Activated naive CD8-positive, alpha-beta T cell (primary cell): ENCODE measurements around the gene MEIOSIN.
"Not testable (repeated sequence)": the region's sequence is repeated elsewhere in the genome, so short reads cannot be mapped to it uniquely, and the experiment has no call there.

ENCODE experiments used
- H3K27ac Mint-ChIP-seq: one replicate; pipeline ENCODE4 v1.8.0; 2021; ENCODE audit warnings: mixed read lengths
- H3K27me3 Mint-ChIP-seq: one replicate; pipeline ENCODE4 v1.8.0; 2021; ENCODE audit warnings: mixed read lengths
- H3K36me3 Mint-ChIP-seq: one replicate; pipeline ENCODE4 v1.8.0; 2021; ENCODE audit warnings: mixed read lengths
- H3K4me1 Mint-ChIP-seq: one replicate; pipeline ENCODE4 v1.8.0; 2021; ENCODE audit warnings: low read depth, mixed read lengths
- H3K4me3 Mint-ChIP-seq: one replicate; pipeline ENCODE4 v1.8.0; 2021; ENCODE audit warnings: mild to moderate bottlenecking, mixed read lengths
- H3K9me3 Mint-ChIP-seq: one replicate; pipeline ENCODE4 v1.8.0; 2021; ENCODE audit warnings: low read depth, mixed read lengths

Gene MEIOSIN

DNA sequence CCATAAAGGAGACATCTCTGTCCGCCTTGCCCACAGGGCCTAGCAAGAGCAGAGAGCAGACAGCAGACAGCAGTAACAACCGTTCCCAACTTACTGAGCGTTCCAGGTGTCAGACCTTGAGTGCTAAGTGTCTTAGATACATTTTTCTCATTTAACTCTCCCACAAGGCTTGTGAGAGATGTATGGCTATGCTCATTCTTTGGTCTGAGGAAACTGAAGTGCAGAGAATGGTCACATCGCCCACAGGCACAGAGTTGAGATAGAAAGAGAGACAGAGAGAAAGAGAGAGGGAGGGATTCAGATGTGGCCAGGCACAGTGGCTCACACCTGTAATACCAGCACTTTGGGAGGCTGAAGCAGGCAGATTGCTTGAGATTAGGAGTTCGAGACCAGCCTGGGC lies 14.3 kb downstream of the MEIOSIN start:
- H3K27ac Mint-ChIP-seq: no peak overlapping the region
- no peak overlapping the region for H3K4me3 Mint-ChIP-seq
- peaks cover 1% of the 10 kb centered on the region for H3K27me3 Mint-ChIP-seq
- no peaks in the 10 kb centered on the region for H3K4me1 Mint-ChIP-seq
- H3K9me3 Mint-ChIP-seq: no peaks in the 10 kb centered on the region
- no peaks in the 10 kb centered on the region for H3K36me3 Mint-ChIP-seq

DNA sequence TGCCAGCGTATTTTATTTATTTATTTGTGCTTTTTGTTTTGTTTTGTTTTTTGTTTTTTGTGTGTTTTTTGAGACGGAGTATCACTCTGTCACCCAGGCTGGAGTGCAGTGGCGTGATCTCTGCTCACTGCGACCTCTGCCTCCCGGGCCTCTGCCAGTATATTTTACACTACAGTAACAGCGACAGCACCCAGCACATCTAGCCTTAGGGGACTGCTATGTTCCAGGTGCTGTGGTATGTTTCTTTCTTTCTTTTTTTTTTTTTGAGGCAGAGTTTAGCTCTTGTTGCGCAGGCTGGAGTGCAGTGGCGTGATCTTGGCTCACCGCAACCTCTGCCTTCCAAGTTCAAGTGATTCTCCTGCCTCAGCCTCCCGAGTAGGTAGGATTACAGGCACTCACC lies 18.2 kb downstream of the MEIOSIN start:
- H3K4me3 Mint-ChIP-seq, H3K27me3 Mint-ChIP-seq, H3K27ac Mint-ChIP-seq, H3K36me3 Mint-ChIP-seq, H3K4me1 Mint-ChIP-seq, H3K9me3 Mint-ChIP-seq: not testable (repeated sequence)

DNA sequence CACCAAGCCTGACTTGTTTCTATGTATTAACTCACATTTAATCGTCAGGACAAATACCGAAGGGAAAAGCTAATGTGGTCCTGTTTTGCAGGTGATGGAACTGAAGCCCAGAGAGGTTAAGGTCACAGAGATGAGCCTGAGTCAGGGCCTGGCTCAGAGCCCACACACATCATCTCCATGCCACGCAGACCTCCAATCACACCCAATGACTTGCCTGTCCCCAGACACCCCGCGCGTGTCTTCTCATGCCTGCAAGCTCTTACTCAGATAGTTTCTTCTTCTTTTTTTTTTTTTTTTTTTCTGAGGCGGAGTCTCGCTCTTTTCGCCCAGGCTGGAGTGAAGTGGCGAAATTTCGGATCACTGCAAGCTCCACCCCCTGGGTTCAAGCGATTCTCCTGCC lies 19.4 kb downstream of the MEIOSIN start:
- H3K4me3 Mint-ChIP-seq: no peak overlapping the region
- no peaks in the 10 kb centered on the region for H3K4me1 Mint-ChIP-seq
- H3K27me3 Mint-ChIP-seq: no peaks in the 10 kb centered on the region
- H3K27ac Mint-ChIP-seq: no peak overlapping the region
- H3K36me3 Mint-ChIP-seq: no peaks in the 10 kb centered on the region
- no peaks in the 10 kb centered on the region for H3K9me3 Mint-ChIP-seq

DNA sequence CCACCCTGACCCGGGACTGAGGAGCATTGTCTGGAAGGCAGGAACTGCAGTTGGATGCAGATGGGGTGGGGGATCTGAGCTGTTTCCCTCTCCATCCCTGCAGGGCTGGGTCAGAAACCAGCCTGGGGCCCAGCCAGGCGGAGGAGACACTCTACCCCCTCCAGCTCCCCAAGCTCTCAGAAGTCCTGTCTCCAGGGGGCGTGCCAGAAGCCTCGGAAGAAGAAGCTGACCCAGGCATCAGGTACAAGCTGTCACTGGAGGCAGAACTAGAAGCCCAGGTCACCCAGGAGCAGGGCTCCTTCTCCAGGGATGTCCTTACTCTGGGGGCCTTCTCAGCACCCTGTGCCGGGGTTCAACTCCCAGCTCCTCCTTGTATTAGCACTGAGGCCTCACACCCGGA lies 20.3 kb downstream of the MEIOSIN start:
- H3K27ac Mint-ChIP-seq: no peak overlapping the region
- H3K27me3 Mint-ChIP-seq: no peaks in the 10 kb centered on the region
- no peak overlapping the region for H3K4me3 Mint-ChIP-seq
- no peaks in the 10 kb centered on the region for H3K36me3 Mint-ChIP-seq
- H3K9me3 Mint-ChIP-seq: no peaks in the 10 kb centered on the region
- H3K4me1 Mint-ChIP-seq: no peaks in the 10 kb centered on the region

DNA sequence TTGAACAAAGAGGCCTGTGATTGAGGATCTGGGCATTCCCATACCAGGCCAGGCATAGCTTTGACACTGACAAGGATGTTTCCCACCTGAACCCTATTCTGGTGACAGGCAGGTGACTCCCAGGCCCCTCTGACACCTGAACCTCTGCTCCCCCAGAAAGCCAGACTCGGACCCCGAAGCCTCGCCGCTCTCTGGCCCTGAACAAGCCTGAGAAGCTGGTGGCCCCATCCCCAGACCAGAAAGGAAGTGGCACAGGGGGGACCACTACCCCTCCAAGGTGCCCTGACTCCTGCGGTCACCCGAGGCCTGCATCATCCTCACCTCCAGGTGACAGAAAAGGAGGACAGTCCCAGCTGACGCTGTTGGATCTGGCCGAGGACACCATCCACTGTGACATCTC lies 21.1 kb downstream of the MEIOSIN start:
- Mint-ChIP-seq H3K4me3 (no peak overlapping the region), H3K36me3 (no peaks in the 10 kb centered on the region), H3K4me1 (no peaks in the 10 kb centered on the region), H3K27me3 (no peaks in the 10 kb centered on the region), H3K27ac (no peak overlapping the region), H3K9me3 (no peaks in the 10 kb centered on the region)

DNA sequence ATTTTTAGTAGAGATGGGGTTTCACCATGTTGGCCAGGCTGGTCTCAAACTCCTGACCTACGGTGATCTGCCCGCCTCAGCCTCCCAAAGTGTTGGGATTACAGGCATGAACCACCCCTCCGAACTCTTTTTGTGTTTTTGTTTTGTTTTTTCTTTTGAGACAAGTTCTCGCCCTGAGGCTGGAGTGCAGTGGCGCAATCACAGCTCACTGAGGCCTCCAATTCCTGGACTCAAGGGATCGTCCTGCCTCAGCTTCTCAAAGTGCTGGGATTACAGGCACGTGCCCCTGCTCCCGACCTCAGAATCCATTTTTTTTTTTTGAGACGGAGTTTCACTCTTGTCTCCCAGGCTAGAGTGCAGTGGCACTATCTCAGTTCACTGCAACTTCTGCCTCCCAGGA lies 24.5 kb downstream of the MEIOSIN start:
- Mint-ChIP-seq H3K27me3 (no peaks in the 10 kb centered on the region), H3K36me3 (no peaks in the 10 kb centered on the region), H3K4me3 (no peak overlapping the region), H3K27ac (no peak overlapping the region), H3K4me1 (no peaks in the 10 kb centered on the region), H3K9me3 (no peaks in the 10 kb centered on the region)

DNA sequence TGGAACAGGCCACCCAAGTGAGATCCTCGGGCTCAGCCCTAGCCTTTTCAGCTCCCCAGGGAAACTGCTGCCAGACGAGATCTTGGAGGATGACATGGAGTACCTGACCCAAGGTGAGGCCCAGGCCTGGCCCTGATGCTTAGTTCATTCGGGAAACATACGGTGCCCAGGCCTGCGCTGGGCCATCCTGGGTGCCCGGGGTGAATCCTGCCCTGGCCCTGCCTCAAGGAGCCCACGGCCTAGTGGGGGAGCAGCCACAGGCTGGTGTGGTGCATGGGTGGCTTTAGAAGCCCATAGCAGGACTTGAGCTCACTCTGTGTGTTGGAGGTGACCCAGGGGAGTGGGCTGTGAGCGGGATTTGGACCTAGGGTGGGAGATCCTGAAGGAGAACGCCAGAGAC lies 25.7 kb downstream of the MEIOSIN start:
- H3K4me1 Mint-ChIP-seq: no peaks in the 10 kb centered on the region
- no peaks in the 10 kb centered on the region for H3K9me3 Mint-ChIP-seq
- H3K4me3 Mint-ChIP-seq: no peak overlapping the region
- no peaks in the 10 kb centered on the region for H3K36me3 Mint-ChIP-seq
- no peaks in the 10 kb centered on the region for H3K27me3 Mint-ChIP-seq
- no peak overlapping the region for H3K27ac Mint-ChIP-seq

DNA sequence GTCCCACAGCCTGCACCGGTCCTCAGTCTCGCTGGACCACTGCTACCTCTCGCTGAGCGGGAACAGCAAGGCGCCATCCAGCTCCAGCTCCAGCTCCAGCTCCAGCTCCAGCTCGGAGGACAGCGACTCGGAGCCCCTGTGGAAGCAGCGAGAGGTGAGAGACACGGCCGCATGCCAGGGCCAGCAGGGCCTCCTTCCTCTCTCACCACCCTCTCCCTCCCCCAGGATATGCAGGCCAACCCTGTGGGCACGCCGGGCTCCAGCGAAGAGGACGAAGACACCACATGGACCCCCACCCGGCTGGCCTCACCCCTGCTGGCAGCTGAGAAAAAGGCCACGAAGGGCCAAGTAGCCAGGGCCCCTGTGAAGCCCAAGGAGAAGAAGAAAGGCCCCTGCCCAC lies 28.5 kb downstream of the MEIOSIN start:
- no peak overlapping the region for H3K4me3 Mint-ChIP-seq
- H3K27ac Mint-ChIP-seq: no peak overlapping the region
- no peaks in the 10 kb centered on the region for H3K4me1 Mint-ChIP-seq
- H3K36me3 Mint-ChIP-seq: no peaks in the 10 kb centered on the region
- peaks cover 2% of the 10 kb centered on the region for H3K27me3 Mint-ChIP-seq
- no peaks in the 10 kb centered on the region for H3K9me3 Mint-ChIP-seq

DNA sequence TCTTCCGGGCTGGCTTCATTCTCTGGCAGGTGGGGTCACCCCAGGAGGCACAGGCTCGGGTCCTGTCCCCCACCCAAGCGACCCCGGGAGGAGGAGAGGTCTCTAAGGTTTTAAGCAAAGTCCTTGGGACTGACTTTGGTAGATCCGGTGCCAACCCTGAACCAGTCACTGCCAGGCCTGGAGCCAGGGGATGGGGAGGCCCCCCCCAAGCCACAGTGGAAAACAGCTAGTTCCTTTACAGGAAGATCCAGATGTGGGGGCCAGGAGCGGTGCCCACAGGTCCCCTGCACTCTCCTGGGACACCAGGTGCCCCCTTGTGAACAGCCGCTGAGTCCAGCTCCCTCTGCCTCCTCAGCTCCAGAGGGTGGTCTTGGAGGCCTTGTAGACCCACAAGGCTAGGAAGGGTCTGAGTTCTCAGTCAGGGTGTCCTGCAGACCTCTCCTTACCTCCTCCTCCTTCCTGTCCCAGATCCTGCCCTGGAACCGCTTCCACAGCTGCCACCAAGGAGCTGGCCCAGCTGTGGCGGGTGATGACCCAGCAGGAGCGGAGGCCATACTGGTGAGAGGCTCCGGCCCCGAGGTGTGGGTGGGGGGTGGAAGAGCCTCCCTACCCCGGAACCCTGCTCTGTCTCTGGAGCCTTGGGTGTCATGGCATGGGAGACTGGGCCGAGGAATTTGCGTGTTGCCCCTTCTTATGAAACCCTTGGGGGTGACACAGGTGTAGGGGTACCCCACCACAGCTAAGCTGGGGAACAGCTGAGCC lies 29.8 kb downstream of the MEIOSIN start:
- Mint-ChIP-seq H3K4me1 (peaks cover under 1% of the 10 kb centered on the region), H3K27ac (no peak overlapping the region), H3K36me3 (no peaks in the 10 kb centered on the region), H3K27me3 (peaks cover 2% of the 10 kb centered on the region), H3K9me3 (no peaks in the 10 kb centered on the region), H3K4me3 (no peak overlapping the region)

DNA sequence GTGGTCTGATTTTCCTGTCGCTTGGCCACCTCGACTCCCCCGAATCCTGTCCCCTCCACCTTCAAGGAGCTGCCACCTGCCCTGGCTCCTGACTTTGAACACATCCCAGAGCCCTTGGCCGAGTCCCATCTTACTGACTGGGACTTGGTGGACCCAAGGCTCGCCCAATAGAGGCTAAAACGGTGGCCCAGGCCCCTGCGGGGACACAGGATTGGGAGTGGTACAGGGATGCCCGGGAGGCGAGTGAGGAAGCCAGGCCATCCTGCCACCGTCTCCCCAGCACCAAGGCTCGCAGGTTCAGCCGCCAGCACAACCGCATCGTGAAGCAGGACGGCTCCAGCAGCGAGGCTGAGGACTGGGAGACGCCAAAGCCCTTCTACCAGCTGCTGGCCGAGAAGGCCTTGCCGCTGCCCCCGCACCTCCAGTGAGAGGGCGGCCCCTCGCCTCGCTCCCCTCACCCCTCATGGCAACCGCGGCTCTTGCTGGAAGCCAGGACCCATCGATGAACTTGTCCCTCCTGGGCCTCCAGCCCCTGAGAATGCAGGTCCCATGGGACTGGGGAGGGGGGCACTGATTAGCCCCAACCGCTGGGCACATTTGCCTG lies 30.6 kb downstream of the MEIOSIN start:
- H3K27me3 Mint-ChIP-seq: peaks cover 2% of the 10 kb centered on the region
- H3K9me3 Mint-ChIP-seq: no peaks in the 10 kb centered on the region
- H3K4me3 Mint-ChIP-seq: no peak overlapping the region
- H3K36me3 Mint-ChIP-seq: no peaks in the 10 kb centered on the region
- no peak overlapping the region for H3K27ac Mint-ChIP-seq
- peaks cover 1% of the 10 kb centered on the region for H3K4me1 Mint-ChIP-seq

DNA sequence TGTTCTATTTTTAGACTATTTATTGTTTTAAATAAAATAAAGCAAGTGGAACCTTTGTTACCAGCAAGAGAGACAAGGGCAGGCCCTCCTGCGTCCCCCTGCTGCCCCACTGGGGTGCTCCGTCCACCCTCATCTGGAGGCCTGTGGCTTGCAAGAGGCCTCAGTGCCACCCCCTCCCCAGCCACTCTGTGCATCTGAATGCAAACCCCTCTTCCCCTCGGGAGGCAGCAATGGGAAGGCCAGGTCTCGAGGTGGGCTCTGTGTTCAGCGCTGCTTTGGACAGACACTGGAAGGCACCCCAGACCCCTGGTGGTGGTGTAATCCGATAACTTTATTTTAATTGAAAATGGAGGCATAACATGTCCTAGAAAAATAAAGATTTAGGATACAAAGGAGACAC lies 31.2 kb downstream of the MEIOSIN start:
- H3K4me1 Mint-ChIP-seq: peaks cover 2% of the 10 kb centered on the region
- no peaks in the 10 kb centered on the region for H3K36me3 Mint-ChIP-seq
- H3K4me3 Mint-ChIP-seq: no peak overlapping the region
- H3K9me3 Mint-ChIP-seq: no peaks in the 10 kb centered on the region
- peaks cover 2% of the 10 kb centered on the region for H3K27me3 Mint-ChIP-seq
- H3K27ac Mint-ChIP-seq: no peak overlapping the region

DNA sequence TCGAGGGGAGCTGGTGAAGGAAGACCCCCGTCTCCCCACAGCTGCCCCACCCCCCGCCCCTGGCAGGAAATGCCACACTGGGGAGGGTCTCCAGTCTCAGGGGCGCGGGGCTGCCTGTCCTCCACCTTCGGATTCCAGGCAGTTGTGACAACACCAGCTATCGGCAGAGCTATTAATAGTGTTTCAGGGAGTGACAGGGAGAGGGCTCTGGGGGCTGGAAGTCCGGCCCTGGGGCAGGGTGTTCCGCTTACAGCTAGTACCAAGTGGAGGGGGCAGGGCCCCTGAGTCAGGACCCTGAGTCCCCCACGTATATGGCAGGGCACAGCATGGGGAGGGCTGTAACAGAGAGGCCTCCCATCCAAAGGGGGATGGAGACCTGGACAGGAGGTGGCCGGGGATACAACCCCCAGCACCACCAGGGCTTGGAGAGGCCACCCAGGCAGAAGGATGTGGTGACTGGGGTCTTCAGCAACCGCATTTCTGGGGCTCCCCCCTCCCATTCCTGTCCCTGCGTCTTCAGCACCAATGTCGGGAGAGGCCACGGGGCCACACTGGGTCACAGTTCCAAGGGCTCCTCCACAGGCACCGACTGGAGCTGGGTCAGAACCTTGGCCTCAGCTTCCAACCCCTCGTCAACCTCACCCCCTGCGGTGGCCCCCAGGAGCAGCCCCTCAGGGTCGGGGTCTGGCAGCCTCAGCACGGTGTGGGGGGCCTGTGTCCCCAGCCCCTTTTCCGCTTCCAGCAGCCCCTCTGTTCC lies 31.9 kb downstream of the MEIOSIN start:
- Mint-ChIP-seq H3K27me3 (peaks cover 2% of the 10 kb centered on the region), H3K4me3 (no peak overlapping the region), H3K9me3 (no peaks in the 10 kb centered on the region), H3K4me1 (peaks cover 4% of the 10 kb centered on the region), H3K36me3 (no peaks in the 10 kb centered on the region), H3K27ac (no peak overlapping the region)

DNA sequence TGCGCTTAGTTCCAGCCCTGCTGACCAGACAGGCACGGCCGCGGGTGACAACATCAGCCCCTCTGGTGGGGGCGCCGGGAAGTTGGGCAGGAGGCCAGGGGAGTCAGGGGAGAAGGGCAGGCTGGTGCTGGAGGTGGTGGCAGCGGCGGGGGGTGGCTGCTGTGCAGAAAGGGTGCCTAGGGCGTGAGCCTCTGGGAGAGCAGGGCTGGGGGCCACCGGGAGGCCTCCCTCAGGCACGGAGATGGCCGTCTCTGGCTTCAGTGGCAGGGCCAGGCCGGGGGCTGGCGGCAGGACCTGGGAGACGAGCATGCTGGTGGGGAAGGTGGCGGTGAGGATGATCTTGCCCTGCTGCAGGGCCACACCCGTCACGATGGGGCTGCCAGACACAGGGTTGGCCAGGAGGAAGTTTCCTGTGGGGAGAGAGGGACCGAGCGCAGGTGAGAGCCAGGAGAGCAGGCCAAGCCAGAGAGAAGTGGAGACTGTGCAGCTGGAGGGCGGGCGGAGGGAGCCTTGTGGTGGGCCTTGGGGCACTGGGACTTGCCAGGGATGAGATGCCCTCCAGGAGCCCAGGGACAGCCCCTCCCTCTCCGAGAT lies 32.6 kb downstream of the MEIOSIN start:
- Mint-ChIP-seq H3K27ac (no peak overlapping the region), H3K4me3 (no peak overlapping the region), H3K36me3 (no peaks in the 10 kb centered on the region)

DNA sequence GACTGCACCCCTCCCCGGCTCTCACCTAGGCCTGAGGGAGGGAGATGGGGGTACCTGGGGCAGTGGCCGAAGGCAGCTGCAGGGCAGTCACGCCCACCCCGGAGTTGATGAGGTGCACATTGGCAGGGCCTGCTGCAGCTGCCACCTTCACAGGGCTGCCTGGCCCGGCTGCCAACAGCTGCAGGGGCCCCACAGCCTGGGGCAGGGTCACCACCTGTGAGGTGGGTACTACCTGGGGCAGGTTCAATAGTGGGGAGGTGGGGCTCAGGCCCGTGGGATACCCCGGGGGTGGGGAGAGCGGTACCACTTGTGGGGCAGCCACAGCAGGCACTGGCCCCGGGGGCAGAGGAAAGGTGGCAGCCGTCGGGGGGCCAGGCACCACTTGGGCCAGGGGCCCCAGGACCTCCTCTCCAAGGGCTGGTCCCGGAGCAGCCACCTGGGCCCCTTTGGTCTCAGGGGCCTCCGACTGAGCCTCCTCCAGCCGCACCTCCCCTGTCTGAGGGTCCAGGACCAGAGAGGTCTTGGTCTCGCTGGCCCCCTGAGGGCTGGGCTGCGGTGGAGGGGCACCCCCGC lies 33.1 kb downstream of the MEIOSIN start:
- H3K27ac Mint-ChIP-seq: no peak overlapping the region
- H3K36me3 Mint-ChIP-seq: no peaks in the 10 kb centered on the region
- H3K4me3 Mint-ChIP-seq: no peak overlapping the region
- peaks cover 6% of the 10 kb centered on the region for H3K4me1 Mint-ChIP-seq
- H3K9me3 Mint-ChIP-seq: no peaks in the 10 kb centered on the region
- H3K27me3 Mint-ChIP-seq: peaks cover 2% of the 10 kb centered on the region

More for the DNA sequence above, 32.6 kb downstream of the MEIOSIN start:
- peaks cover 6% of the 10 kb centered on the region for H3K4me1 Mint-ChIP-seq
- H3K9me3 Mint-ChIP-seq: no peaks in the 10 kb centered on the region
- H3K27me3 Mint-ChIP-seq: peaks cover 2% of the 10 kb centered on the region

DNA sequence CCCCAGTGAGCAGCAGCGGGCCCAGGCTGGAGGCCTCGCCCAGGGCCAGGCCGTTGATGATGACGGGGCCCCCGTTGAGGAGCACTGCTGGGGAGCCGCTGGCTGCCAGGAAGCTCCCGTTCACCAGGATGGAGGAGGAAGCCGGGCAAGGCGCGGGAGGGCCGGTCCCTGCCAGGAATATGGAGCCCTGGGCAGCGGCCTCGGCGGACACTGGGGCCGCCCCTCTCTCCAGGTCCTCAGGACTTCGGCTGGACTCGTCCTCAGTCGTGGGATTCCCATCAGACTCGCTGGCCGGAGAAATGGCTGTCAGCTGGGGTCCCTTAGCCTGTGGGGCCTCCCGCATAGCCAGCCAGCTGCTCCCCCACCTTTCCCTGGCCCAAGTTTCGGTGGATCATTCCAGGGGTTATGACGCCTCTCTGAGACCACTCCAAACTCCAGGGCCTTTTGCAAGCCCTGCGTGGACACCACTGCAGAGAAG lies 33.7 kb downstream of the MEIOSIN start:
- Mint-ChIP-seq H3K27ac (no peak overlapping the region), H3K27me3 (peaks cover 2% of the 10 kb centered on the region), H3K36me3 (no peaks in the 10 kb centered on the region), H3K4me1 (peaks cover 6% of the 10 kb centered on the region), H3K4me3 (peak overlapping the region; percentile 53), H3K9me3 (no peaks in the 10 kb centered on the region)
